Right lobe of liver (tissue), 4 donors: ENCODE data around the gene ODF2.

Experiments used
- POLR2A ChIP-seq: fragments of 450-650 bp; IDR thresholded peaks from one replicate; pipeline ENCODE4 v1.6.1; 2017; ENCODE audit warnings: antibody characterized with exemption, mild to moderate bottlenecking
- TF ChIP-seq, protein P1 (sequence below), 4 donors: fragments of 200-600 bp in 3 of 4; fragments of 450-650 bp in 1 of 4; IDR thresholded peaks; one replicate each; pipeline versions ENCODE4 v1.5.1 to v1.8.0; 2016 to 2022; ENCODE audit warnings: antibody characterized with exemption in 4 of 4, mild to moderate bottlenecking in 2 of 4
- donor health status: DM: no; HTN: no; CAD: no.
- donor health status: DM: no; HTN: no; CAD: no.
- donor health status: DM: no; HTN: yes; CAD: no.

DNA sequence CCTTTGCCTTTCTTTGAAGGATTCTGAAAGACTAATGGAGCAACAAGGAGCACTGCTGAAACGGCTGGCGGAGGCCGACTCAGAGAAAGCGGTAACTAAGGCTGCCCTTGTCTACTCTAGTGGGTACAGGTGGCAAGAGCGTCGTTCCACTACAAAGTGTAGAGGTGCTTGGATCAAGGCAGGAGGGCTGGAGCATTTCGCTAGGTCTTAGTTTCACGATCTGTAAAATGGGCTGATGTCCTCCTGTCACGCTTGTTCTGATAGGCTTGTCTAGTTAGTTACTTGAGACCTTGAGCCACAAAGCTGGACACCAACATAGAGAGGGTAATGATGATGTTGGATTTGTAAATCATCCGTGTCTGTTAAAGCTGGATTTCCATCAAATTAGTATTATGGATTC, 25.8 kb downstream of the ODF2 start:
- TF ChIP-seq, protein P1, sequence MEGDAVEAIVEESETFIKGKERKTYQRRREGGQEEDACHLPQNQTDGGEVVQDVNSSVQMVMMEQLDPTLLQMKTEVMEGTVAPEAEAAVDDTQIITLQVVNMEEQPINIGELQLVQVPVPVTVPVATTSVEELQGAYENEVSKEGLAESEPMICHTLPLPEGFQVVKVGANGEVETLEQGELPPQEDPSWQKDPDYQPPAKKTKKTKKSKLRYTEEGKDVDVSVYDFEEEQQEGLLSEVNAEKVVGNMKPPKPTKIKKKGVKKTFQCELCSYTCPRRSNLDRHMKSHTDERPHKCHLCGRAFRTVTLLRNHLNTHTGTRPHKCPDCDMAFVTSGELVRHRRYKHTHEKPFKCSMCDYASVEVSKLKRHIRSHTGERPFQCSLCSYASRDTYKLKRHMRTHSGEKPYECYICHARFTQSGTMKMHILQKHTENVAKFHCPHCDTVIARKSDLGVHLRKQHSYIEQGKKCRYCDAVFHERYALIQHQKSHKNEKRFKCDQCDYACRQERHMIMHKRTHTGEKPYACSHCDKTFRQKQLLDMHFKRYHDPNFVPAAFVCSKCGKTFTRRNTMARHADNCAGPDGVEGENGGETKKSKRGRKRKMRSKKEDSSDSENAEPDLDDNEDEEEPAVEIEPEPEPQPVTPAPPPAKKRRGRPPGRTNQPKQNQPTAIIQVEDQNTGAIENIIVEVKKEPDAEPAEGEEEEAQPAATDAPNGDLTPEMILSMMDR (IDR thresholded peaks at IDR 0.05) = no peak
- TF ChIP-seq POLR2A = no peak
